HG02763 (cell line): ENCODE data around the gene CARD10.

Source experiments
- ATAC-seq: cut with Tn5 transposase; IDR thresholded peaks from one replicate; pipeline ENCODE4 v1.9.1; 2021; ENCODE audit warnings: mild to moderate bottlenecking, moderate library complexity; ENCODE audit not compliant: unreplicated experiment

The CARD10 gene

GRCh38 chr22:37507731-37508130 is 11.5 kb downstream of the CARD10 start:
- no peak for ATAC-seq

DNA sequence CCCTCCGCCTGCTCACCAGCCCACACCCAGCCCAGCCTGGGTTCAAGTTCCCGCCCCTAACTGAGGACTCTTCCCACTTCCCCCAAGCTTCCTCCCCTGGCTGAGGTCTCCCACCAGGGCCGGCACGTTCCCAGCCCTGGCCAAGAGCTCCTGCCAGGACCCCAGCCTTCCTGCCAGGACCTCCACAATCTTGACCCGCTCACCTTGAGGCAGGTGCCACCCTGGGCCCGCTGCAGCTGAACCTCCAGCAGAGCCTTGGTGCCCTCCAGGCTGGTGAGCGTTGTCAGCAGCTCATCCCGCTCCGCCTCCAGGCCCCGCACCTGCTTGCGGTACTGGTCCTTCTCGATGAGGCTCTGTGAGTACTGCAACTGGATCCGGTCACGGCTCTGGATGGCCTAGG is 13.2 kb downstream of the CARD10 start:
- ATAC-seq = no peak

DNA sequence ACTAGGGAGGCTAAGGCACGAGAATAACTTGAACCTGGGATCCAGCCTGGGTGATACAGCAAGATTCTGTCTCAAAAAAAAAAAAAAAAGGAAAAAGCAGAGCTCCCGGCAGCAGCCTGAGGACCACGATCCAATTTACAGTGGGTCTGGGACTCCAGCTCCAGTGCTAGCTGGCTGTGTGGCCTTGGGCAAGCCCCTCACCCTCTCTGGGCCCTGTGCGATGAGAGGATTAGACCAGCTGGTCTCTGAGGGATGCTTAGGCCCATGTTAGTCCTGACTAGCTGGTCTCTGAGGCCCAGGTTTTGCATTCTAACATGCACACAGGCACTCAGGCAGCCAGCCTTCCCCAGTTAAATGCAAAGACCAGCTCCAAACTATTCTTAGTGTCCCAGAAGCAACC is 13.7 kb downstream of the CARD10 start:
- ATAC-seq = no peak

DNA sequence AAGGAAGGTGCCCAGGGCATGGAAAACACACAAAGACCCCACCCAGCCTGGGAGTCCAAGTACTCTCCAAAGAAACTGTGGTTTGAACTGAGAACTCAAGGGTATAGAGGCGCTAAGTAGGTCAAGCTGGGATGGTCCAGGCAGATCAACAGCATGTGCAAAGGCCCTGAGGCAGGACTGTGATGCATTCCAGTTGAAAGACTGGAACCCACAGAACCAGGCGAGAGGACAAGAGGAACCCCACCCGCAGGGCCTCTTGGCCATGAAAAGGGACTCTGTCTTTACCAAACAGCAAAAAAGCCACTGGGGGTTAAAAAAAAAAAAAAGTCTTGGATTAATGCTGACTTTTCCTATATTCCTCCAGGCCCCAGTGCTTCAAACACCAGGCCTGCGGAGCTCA is 14.3 kb downstream of the CARD10 start:
- no peak for ATAC-seq

- no peak for ATAC-seq
These were observed 15.4 kb downstream of the CARD10 start for GRCh38 chr22:37503850-37504249.

DNA sequence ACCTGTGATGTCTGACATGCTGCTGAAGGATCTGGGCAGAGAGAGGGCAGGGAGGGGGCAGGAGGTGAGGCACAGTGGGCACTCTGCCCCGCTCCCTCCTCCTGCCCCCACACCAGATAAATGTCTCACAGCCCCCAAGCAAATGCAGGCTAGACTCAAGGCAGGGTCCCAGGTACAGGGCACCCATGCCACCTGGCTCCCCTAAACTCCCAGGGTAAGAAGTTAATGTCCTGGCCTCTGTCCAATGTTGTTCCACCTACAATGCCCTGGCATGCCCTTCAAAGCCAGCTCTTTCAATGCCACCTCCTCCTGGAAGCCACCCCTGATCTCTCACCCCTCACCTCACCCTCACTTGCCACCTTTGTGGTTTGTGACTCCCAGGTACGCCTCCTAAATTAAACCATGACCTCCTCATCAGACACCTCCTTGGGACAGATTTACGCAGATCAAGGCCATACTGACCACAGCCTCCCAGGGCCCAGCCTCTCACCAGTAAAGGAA is 16.0 kb downstream of the CARD10 start:
- ATAC-seq = no peak

GRCh38 chr22:37502342-37503182 is 16.7 kb downstream of the CARD10 start:
- no peak for ATAC-seq

DNA sequence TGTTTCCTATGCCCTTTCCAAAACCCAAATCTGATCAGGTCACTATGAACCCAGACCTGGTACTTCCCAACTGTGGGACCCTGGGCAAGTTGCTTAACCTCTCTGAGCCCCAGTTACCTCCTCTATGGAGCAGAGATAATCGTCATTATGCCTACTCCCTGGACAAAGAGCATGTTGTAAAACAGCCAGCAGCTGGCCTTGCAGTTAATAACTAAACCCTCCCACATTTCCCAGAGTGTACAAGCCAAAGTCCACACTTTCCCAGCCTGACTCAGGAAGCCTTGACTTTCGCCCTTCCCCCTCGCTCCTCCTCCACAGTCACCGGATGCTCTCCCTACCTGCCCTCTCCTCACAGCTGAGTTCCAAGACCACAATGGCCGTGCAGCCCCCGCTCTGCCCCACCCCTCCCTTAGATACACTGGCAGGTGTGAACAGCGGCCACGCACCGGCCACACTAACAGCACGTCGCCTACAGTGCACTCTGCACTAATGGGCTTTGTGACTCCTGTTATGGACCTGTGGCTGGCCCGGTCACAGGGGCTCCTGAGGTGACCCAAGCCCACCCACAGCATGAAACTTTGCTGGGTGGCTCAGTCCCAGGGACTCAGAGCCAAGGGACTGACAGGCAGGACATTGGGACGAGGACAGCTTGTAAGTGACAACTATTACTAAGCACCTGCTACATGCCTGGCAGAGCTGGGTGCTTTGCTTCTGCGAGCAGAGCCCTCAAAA is 17.4 kb downstream of the CARD10 start:
- ATAC-seq = no peak

GRCh38 chr22:37500745-37501609 is 18.2 kb downstream of the CARD10 start:
- no peak for ATAC-seq

GRCh38 chr22:37499789-37500540 is 19.2 kb downstream of the CARD10 start:
- ATAC-seq = no peak

- no peak for ATAC-seq
These were observed 20.0 kb downstream of the CARD10 start for GRCh38 chr22:37499027-37499707.

GRCh38 chr22:37498289-37498909 is 20.8 kb downstream of the CARD10 start:
- no peak for ATAC-seq

- no peak for ATAC-seq
These were observed 22.1 kb downstream of the CARD10 start for GRCh38 chr22:37497062-37497599.

DNA sequence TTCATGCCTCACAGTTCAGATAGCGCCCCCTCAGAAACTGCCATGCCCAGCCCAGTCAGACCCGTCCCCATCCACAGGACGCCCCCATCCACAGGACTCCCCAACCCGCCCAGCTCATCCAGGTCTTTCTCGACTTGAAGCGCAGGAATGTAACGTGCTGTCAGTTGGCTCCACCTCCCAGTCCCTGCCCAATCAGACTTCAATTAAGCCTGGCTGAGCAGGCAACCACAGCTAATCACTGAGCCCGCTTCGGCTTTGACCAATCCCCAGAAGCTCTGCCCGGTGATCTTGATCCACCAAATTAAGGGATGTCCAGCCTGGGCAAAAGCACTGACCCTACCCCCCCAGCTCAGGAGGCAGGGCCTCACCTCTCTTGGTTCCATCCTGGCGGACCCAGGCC is 22.6 kb downstream of the CARD10 start:
- no peak for ATAC-seq

- no peak for ATAC-seq
These were observed 25.2 kb downstream of the CARD10 start for GRCh38 chr22:37493979-37494378.

- ATAC-seq = no peak
These were observed 26.5 kb downstream of the CARD10 start for GRCh38 chr22:37492428-37493344.

- ATAC-seq = no peak
These were observed 27.4 kb downstream of the CARD10 start for GRCh38 chr22:37491559-37492427.
